Heart left ventricle (tissue), 16 donors: ENCODE results near the gene ABI1. TPM values are rescaled to one million over a fixed set of nuclear protein-coding genes. Genes with fewer than 3 reads are reported as not detected.

Experiments used
- ATAC-seq, 4 donors: fragments of 200-7000 bp; cut with Tn5 transposase; one replicate each; pipeline ENCODE4 v1.9.1; 2020 to 2022; ENCODE audit warnings: moderate library complexity in 4 of 4, mild to moderate bottlenecking in 3 of 4, moderate number of reproducible peaks in 1 of 4
- DNase-seq, 5 donors: peaks; one replicate each; pipeline ENCODE4 v3.0.0-alpha.2; 2020
- H3K27ac ChIP-seq, 12 donors: fragments of 200-600 bp; sonication (generic) in 4 of 12; one replicate each; pipeline versions ENCODE4 v1.5.0 to v1.8.0; 2016 to 2022; ENCODE audit warnings: mild to moderate bottlenecking in 2 of 12
- H3K27me3 ChIP-seq, 9 donors: fragments of 200-600 bp; sonication (generic) in 2 of 9; one replicate each; pipeline versions ENCODE4 v1.5.1 to v1.8.0; 2016 to 2022; ENCODE audit warnings: mild to moderate bottlenecking in 3 of 9
- H3K36me3 ChIP-seq, 9 donors: fragments of 200-600 bp; sonication (generic) in 2 of 9; one replicate each; pipeline versions ENCODE4 v1.5.0 to v1.8.0; 2018 to 2022; ENCODE audit warnings: mild to moderate bottlenecking in 2 of 9
- H3K4me1 ChIP-seq, 12 donors: fragments of 200-600 bp; sonication (generic) in 4 of 12; one replicate each; pipeline versions ENCODE4 v1.5.0 to v1.8.0; 2016 to 2022; ENCODE audit warnings: mild to moderate bottlenecking in 3 of 12
- H3K4me3 ChIP-seq, 12 donors: fragments of 200-600 bp; sonication (generic) in 4 of 12; one replicate each; pipeline versions ENCODE4 v1.5.0 to v1.8.0; 2017 to 2022; ENCODE audit warnings: mild to moderate bottlenecking in 9 of 12, moderate library complexity in 4 of 12
- H3K9me3 ChIP-seq, 12 donors: fragments of 200-600 bp; sonication (generic) in 4 of 12; one replicate each; pipeline versions ENCODE4 v1.5.0 to v1.8.0; 2016 to 2022; ENCODE audit warnings: mild to moderate bottlenecking in 1 of 12
- CTCF ChIP-seq, 12 donors: fragments of 200-600 bp; sonication (generic) in 4 of 12; IDR thresholded peaks; one replicate each; pipeline versions ENCODE4 v1.5.0 to v1.8.0; 2018 to 2022; ENCODE audit warnings: antibody characterized with exemption in 12 of 12, mild to moderate bottlenecking in 5 of 12
- POLR2A ChIP-seq, 2 donors: fragments of 450-650 bp; IDR thresholded peaks; one replicate each; pipeline ENCODE4 v1.6.1; 2017; ENCODE audit warnings: antibody characterized with exemption in 2 of 2, mild to moderate bottlenecking in 2 of 2, moderate library complexity in 2 of 2
- WGBS, 4 donors: extraction: QIAGEN DNeasy Blood & Tissue Kit in 2 of 4; methylation state at CpG; one replicate each; pipeline versions ENCODE4 v1.1.5 to v1.1.7; 2013 to 2018; 5-methylcytosine and 5-hydroxymethylcytosine counted together
- intact Hi-C, 10 donors: fragments of 100-400 bp; cut with DNase I; formaldehyde crosslinking; loops; one replicate each; pipeline versions ENCODE4 v1.11.1 to v1.14.2; 2022
- polyA plus RNA-seq, 2 donors: library from polyadenylated mRNA; stranded (reverse); fragments of 200-250 nt; gene quantifications; one replicate each; pipeline ENCODE4 v1.2.3, GENCODE V29; 2013
- total RNA-seq, 9 donors: library from RNA; depleted of rRNA in 2 of 9; stranded (reverse); fragments of >200 nt in 2 of 9; fragmentation: NEBNext Ultra II Directional in 3 of 9; extraction: Animal tissue kit (Norgen Biotek cat#: 25700) in 3 of 9; gene quantifications; one replicate each; pipeline versions ENCODE4 v1.1.0 to v1.2.4, GENCODE V29; 2016 to 2023
- donor health status: ischemic (EF 13 %, LVEDD 7.1; RV severe dilation, severe dysfunction).
- donor health status: healthy with polysubstance abuse.
- donor health status: DM: no; HTN: yes; CAD: no.
- donor health status: DM: no; HTN: no; CAD: no.
- donor health status: ischemic (EF 25% LVEDD 6.9; RV normal size, moderate dysfunction).
- donor health status: ischemic (EF 25% LVEDD 5.7; RV mildly dilated, moderate dysfunction).
- donor health status: healthy.
- donor health status: DM: yes; HTN: yes; CAD: no.
- donor health status: ischemic (EF 35%, LVEDD 5.7; RV mildly dilated, moderate dysfunction).
- donor health status: nonischemic (EF 11% LVEDD 7.7; RV severe dilation, severe dysfunction).
- donor health status: DM: yes; HTN: yes; CAD: no.
- donor health status: PGD.
- donor health status: ischemic (EF 29% LVEDD 5.4; RV normal size, mild dysfunction).
- donor health status: nonischemic (EF 23%, LVEDD 6.1; RV moderate dilation, normal function).

Gene ABI1
- total and polyA plus RNA-seq, 11 donors, result 8.5 to 50.0 (median 25.6) TPM

- peak; percentile 68 to 90 (median 85) for TF ChIP-seq CTCF (IDR thresholded peaks at IDR 0.05)
- no peak for TF ChIP-seq POLR2A (IDR thresholded peaks at IDR 0.05)
- Histone ChIP-seq H3K9me3 (no peaks in the 10 kb centered on the region), H3K4me3 (no peak overlapping the region), H3K27me3 (no peaks in the 10 kb centered on the region), H3K4me1 (no peaks in the 10 kb centered on the region), H3K36me3 (peaks cover 0 to 67% (median 53%) of the 10 kb centered on the region in 9 donors), H3K27ac (no peak overlapping the region)
- peak; percentile 47 to 72 (median 56) for DNase-seq
- ATAC-seq, result peak in 2 of 4 donors; percentile 58 to 63
- WGBS, 4 donors, result 52 to 60% (median 57%) methylated on average over 8 of the region's 8 CpGs
- intact Hi-C loops, result loop anchor here (1.0 to 5.0 kb wide), 4 partner anchors 136 to 157 kb away; partner anchors contain the start of gene ABI1 (in 2 of the 10)
Observed at GRCh38 chr10:26725837-26726727, 134.7 kb downstream of the ABI1 start.

- 81 to 98% (median 90%) methylated on average over 4 of the region's 4 CpGs for WGBS, 4 donors
- Histone ChIP-seq H3K27ac (no peak overlapping the region), H3K27me3 (no peaks in the 10 kb centered on the region), H3K36me3 (peaks cover 0 to 67% (median 48%) of the 10 kb centered on the region in 9 donors), H3K4me3 (no peak overlapping the region), H3K9me3 (no peaks in the 10 kb centered on the region), H3K4me1 (no peaks in the 10 kb centered on the region)
- TF ChIP-seq CTCF (IDR thresholded peaks at IDR 0.05), result no peak
- no peak for TF ChIP-seq POLR2A (IDR thresholded peaks at IDR 0.05)
- DNase-seq (no peak), ATAC-seq (no peak)
- intact Hi-C loops, result no loop called here
Observed at GRCh38 chr10:26723016-26723415, 137.7 kb downstream of the ABI1 start.

- Histone ChIP-seq H3K27me3 (no peaks in the 10 kb centered on the region), H3K27ac (peak overlapping the region in 1 of 12 donors; percentile 18), H3K4me1 (no peaks in the 10 kb centered on the region), H3K9me3 (no peaks in the 10 kb centered on the region), H3K4me3 (no peak overlapping the region), H3K36me3 (peaks cover 0 to 68% (median 47%) of the 10 kb centered on the region in 9 donors)
- DNase-seq (no peak), ATAC-seq (peak in 1 of 4 donors; percentile 18)
- WGBS, 4 donors, result 92 to 97% (median 95%) methylated on average over 7 of the region's 7 CpGs
- no peak for TF ChIP-seq POLR2A (IDR thresholded peaks at IDR 0.05)
- no peak for TF ChIP-seq CTCF (IDR thresholded peaks at IDR 0.05)
- intact Hi-C loops, result no loop called here
Observed at GRCh38 chr10:26721561-26721960, 139.2 kb downstream of the ABI1 start.

- Histone ChIP-seq H3K27me3 (no peaks in the 10 kb centered on the region), H3K27ac (no peak overlapping the region), H3K9me3 (no peaks in the 10 kb centered on the region), H3K36me3 (peaks cover 0 to 66% (median 37%) of the 10 kb centered on the region in 9 donors), H3K4me3 (no peak overlapping the region), H3K4me1 (no peaks in the 10 kb centered on the region)
- intact Hi-C loops, result no loop called here
- TF ChIP-seq CTCF (IDR thresholded peaks at IDR 0.05) (no peak), POLR2A (IDR thresholded peaks at IDR 0.05) (no peak)
- DNase-seq (no peak), ATAC-seq (no peak)
- WGBS, 4 donors, result 82 to 91% (median 86%) methylated on average over 7 of the region's 7 CpGs
Observed at GRCh38 chr10:26717476-26717875, 143.3 kb downstream of the ABI1 start.
